OCI-LY7 (cell line): Measurements from ENCODE around the gene SACM1L. TPM values are rescaled to one million over a fixed set of nuclear protein-coding genes. Genes with fewer than 3 reads are reported as not detected.

Source experiments
- BruUV-seq: library from RNA; stranded (reverse); fragments of 400-500 nt; replicated peaks from 2 replicates; lab custom pipeline; 2021; lab: Mats Ljungman, UMichigan
- CTCF ChIA-PET: fragments of 300-600 bp; sonication (Branson Sonifier 250); formaldehyde crosslinking; loops from one replicate; lab custom pipeline; 2022; ENCODE audit warnings: antibody characterized with exemption; ENCODE audit not compliant: unreplicated experiment; lab: Charles Lee
- POLR2A ChIA-PET: fragments of 300-600 bp; sonication (Branson Sonifier 250); formaldehyde crosslinking; loops from one replicate; lab custom pipeline; 2022; ENCODE audit warnings: antibody characterized with exemption; lab: Charles Lee
- DNase-seq: peaks from one replicate; pipeline ENCODE4 v3.0.0-alpha.2; 2015; ENCODE audit warnings: low spot score
- H2AFZ ChIP-seq: fragments of 200-600 bp; sonication (generic), shearing (Covaris generic); 2 replicates; pipeline ENCODE4 v1.6.1; 2014; ENCODE audit warnings: mild to moderate bottlenecking, antibody characterized with exemption, low read length, moderate library complexity
- H3K27ac ChIP-seq: fragments of 200-600 bp; sonication (generic); 2 replicates; pipeline ENCODE4 v1.5.1; 2014; ENCODE audit warnings: mixed run types, low read depth, mild to moderate bottlenecking, moderate library complexity, low read length, inconsistent platforms; ENCODE audit not compliant: poor library complexity, severe bottlenecking
- H3K36me3 ChIP-seq: fragments of 200-600 bp; sonication (generic); 2 replicates; pipeline ENCODE4 v1.6.1; 2014; ENCODE audit warnings: mild to moderate bottlenecking, antibody characterized with exemption, low read length, moderate library complexity, mixed read lengths; ENCODE audit not compliant: insufficient read depth
- H3K4me1 ChIP-seq: fragments of 200-600 bp; sonication (generic); 2 replicates; pipeline ENCODE4 v1.5.1; 2014; ENCODE audit warnings: mild to moderate bottlenecking, low read length; ENCODE audit not compliant: insufficient read depth, poor library complexity, severe bottlenecking
- H3K4me2 ChIP-seq: fragments of 200-600 bp; sonication (generic); 2 replicates; pipeline ENCODE4 v1.6.1; 2014; ENCODE audit warnings: mild to moderate bottlenecking, low read length
- H3K4me3 ChIP-seq: fragments of 200-600 bp; sonication (generic); 2 replicates; pipeline ENCODE4 v1.5.1; 2014; ENCODE audit warnings: mild to moderate bottlenecking, low read depth, low read length; ENCODE audit not compliant: poor library complexity, severe bottlenecking
- H3K79me2 ChIP-seq: fragments of 200-600 bp; sonication (generic); 2 replicates; pipeline ENCODE4 v1.6.1; 2016; ENCODE audit warnings: low read depth, mild to moderate bottlenecking, low read length, moderate library complexity, mixed read lengths; ENCODE audit not compliant: insufficient read depth
- H3K9me2 ChIP-seq: fragments of 200-600 bp; sonication (generic); 2 replicates; pipeline ENCODE4 v1.6.1; 2016; ENCODE audit warnings: mild to moderate bottlenecking, low read length, mixed read lengths; ENCODE audit not compliant: insufficient read depth
- H3K9me3 ChIP-seq: fragments of 200-600 bp; sonication (generic); 2 replicates; pipeline ENCODE4 v1.6.1; 2014; ENCODE audit warnings: mild to moderate bottlenecking, mixed run types, low read length, mixed read lengths
- H4K20me1 ChIP-seq: fragments of 200-600 bp; sonication (generic); 2 replicates; pipeline ENCODE4 v1.6.1; 2014; ENCODE audit warnings: mild to moderate bottlenecking, antibody characterized with exemption, low read length, moderate library complexity, mixed read lengths; ENCODE audit not compliant: insufficient read depth
- EZH2phosphoT487 ChIP-seq: fragments of 200-600 bp; sonication (generic); IDR thresholded peaks from 2 replicates; pipeline ENCODE4 v1.6.1; 2018; ENCODE audit warnings: low read depth, borderline replicate concordance, mild to moderate bottlenecking, mixed run types, antibody characterized with exemption, low read length, moderate library complexity, mixed read lengths
- intact Hi-C: fragments of 100-400 bp; cut with micrococcal nuclease; formaldehyde crosslinking; loops from one replicate; pipeline ENCODE4 v1.10.0; 2022; ENCODE audit not compliant: unreplicated experiment
- total RNA-seq, 2 experiments: library from RNA; depleted of rRNA in 1 of 2; stranded (reverse); fragments of >200 nt in 1 of 2; shearing (Covaris generic) in 1 of 2; gene quantifications; 2 replicates each; pipeline ENCODE4 v1.2.3, GENCODE V29; 2014 to 2022
- TF ChIP-seq, protein P1 (sequence below): fragments of 200-600 bp; sonication (generic); conservative IDR thresholded peaks from 2 replicates; pipeline ENCODE4 v1.5.1; 2014; ENCODE audit warnings: mild to moderate bottlenecking, antibody characterized with exemption, low read length, moderate library complexity, mixed read lengths

Gene SACM1L
- total RNA-seq, 2 experiments from 2014 or later, result 35.5 to 54.9 TPM

DNA sequence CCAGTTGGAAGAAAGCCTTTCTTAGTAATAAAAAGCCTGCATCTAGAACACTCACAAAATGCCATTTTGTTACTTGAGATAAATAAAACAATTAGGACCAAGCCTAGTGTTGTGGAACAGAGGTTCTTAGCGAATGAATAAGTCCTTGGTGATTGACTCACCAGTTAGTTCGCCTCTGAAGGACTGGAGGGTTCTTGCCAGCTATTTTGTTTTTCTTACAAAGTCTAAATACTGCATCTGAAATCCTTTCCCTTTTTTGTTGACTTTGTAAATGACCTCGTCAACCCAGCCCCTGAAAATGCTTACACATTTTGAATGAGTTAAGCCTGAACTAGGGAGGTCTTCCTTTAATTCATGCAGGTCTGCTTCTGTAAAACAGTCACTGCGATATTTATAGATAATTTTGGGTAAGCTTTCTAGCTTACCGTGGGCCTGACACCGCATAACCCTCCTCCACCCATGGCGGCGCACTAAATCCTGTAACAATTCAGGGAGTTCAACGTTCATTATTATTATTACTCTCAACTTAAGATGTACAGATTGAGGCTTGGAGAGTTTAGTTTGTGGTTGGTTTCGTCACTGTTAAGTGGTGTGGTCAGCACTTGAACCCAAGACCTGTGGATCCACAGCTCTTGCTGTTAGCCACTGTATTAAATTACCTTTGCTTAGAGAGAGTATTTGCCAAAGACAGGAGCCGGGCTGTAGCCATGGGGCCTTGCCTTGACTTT lies 45.0 kb upstream of the SACM1L start:
- Histone ChIP-seq H3K4me3 (no peak overlapping the region), H3K36me3 (no peaks in the 10 kb centered on the region), H3K4me2 (no peak overlapping the region), H3K4me1 (no peaks in the 10 kb centered on the region), H3K9me2 (no peaks in the 10 kb centered on the region), H3K79me2 (no peaks in the 10 kb centered on the region), H4K20me1 (no peaks in the 10 kb centered on the region), H2AFZ (no peak overlapping the region), H3K9me3 (no peaks in the 10 kb centered on the region), H3K27ac (no peak overlapping the region)
- POLR2A ChIA-PET, result interaction anchor here (0.6 to 1.6 kb wide), 2 partner anchors 14 to 100 kb away, joined by 3 to 4 read pairs; no protein-coding TSS in a partner anchor
- TF ChIP-seq EZH2phosphoT487, result no peak
- TF ChIP-seq, protein P1, sequence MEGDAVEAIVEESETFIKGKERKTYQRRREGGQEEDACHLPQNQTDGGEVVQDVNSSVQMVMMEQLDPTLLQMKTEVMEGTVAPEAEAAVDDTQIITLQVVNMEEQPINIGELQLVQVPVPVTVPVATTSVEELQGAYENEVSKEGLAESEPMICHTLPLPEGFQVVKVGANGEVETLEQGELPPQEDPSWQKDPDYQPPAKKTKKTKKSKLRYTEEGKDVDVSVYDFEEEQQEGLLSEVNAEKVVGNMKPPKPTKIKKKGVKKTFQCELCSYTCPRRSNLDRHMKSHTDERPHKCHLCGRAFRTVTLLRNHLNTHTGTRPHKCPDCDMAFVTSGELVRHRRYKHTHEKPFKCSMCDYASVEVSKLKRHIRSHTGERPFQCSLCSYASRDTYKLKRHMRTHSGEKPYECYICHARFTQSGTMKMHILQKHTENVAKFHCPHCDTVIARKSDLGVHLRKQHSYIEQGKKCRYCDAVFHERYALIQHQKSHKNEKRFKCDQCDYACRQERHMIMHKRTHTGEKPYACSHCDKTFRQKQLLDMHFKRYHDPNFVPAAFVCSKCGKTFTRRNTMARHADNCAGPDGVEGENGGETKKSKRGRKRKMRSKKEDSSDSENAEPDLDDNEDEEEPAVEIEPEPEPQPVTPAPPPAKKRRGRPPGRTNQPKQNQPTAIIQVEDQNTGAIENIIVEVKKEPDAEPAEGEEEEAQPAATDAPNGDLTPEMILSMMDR, result no peak
- intact Hi-C loops, result no loop called here
- no TSS peak for BruUV-seq
- no peak for DNase-seq
- CTCF ChIA-PET, result no interaction called here

DNA sequence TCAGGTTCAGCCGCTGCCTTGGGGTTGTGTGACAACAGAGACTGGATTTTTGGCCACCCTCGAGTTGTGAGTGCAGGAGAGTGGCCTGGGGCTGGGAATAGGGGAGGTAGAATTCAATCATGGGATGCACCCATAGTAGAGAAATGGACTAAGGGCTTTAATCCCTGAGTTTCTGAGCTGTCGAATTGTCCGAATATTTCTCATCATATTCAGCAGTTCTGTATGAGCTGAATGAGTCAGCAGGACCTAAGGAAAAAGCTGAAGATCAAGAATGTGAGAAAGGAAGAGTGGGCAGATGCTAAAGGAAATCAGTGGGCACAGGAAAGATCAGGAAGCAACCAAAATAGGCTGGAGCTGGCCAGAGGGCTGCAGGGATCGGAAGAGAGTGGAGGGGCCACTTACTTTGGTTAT lies 44.4 kb upstream of the SACM1L start:
- no TSS peak for BruUV-seq
- intact Hi-C loops, result no loop called here
- Histone ChIP-seq H2AFZ (no peak overlapping the region), H3K4me1 (no peaks in the 10 kb centered on the region), H3K79me2 (no peaks in the 10 kb centered on the region), H3K36me3 (no peaks in the 10 kb centered on the region), H3K27ac (no peak overlapping the region), H3K9me3 (no peaks in the 10 kb centered on the region), H3K4me3 (no peak overlapping the region), H3K9me2 (no peaks in the 10 kb centered on the region), H4K20me1 (no peaks in the 10 kb centered on the region), H3K4me2 (no peak overlapping the region)
- POLR2A ChIA-PET, result interaction anchor here (1.6 kb wide), 1 partner anchor 14 kb away, joined by 4 read pairs; no protein-coding TSS in a partner anchor
- DNase-seq, result no peak
- CTCF ChIA-PET, result no interaction called here
- TF ChIP-seq, protein P1, result no peak
- TF ChIP-seq EZH2phosphoT487, result no peak

DNA sequence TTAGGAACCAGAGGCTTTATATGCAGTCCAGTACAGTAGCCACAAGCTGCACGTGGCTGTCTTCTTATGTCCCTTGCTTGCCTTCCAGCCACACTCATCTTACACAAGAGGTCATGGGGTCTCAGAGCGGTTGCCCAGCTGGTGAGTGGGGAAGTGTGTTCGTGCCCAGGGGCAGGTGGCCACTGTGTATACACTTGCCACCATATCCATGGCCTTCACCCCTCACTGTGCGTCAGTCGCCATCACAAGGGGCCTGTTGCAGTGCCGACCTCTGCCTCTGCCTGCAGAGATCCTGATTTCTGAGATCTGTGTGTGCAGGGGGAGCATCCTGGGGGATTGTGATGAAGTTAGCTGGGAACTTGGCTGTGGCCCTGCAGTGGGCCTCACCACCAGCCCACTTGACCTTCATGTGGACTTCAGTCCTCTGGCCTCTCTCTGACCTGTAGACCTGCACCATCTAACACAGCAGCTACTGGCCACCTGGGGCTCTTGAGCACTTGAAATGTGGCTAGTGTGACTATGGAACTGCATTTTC lies 43.1 kb upstream of the SACM1L start:
- intact Hi-C loops, result no loop called here
- Histone ChIP-seq H3K36me3 (no peaks in the 10 kb centered on the region), H3K4me3 (no peak overlapping the region), H3K9me3 (no peaks in the 10 kb centered on the region), H2AFZ (no peak overlapping the region), H3K4me1 (no peaks in the 10 kb centered on the region), H3K9me2 (no peaks in the 10 kb centered on the region), H3K79me2 (no peaks in the 10 kb centered on the region), H3K4me2 (no peak overlapping the region), H4K20me1 (no peaks in the 10 kb centered on the region), H3K27ac (no peak overlapping the region)
- no peak for DNase-seq
- ChIA-PET POLR2A (no interaction called here), CTCF (no interaction called here)
- no TSS peak for BruUV-seq
- no peak for TF ChIP-seq EZH2phosphoT487
- TF ChIP-seq, protein P1, result no peak
